ENCODE measurements around the gene FRMD7.
"Not testable (repeated sequence)": the region's sequence is repeated elsewhere in the genome, so short reads cannot be mapped to it uniquely, and the experiment has no call there.

The FRMD7 gene, protein sequence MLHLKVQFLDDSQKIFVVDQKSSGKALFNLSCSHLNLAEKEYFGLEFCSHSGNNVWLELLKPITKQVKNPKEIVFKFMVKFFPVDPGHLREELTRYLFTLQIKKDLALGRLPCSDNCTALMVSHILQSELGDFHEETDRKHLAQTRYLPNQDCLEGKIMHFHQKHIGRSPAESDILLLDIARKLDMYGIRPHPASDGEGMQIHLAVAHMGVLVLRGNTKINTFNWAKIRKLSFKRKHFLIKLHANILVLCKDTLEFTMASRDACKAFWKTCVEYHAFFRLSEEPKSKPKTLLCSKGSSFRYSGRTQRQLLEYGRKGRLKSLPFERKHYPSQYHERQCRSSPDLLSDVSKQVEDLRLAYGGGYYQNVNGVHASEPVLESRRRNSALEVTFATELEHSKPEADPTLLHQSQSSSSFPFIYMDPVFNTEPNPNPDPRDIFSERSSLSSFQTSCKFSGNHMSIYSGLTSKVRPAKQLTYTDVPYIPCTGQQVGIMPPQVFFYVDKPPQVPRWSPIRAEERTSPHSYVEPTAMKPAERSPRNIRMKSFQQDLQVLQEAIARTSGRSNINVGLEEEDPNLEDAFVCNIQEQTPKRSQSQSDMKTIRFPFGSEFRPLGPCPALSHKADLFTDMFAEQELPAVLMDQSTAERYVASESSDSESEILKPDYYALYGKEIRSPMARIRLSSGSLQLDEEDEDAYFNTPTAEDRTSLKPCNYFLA

DNA sequence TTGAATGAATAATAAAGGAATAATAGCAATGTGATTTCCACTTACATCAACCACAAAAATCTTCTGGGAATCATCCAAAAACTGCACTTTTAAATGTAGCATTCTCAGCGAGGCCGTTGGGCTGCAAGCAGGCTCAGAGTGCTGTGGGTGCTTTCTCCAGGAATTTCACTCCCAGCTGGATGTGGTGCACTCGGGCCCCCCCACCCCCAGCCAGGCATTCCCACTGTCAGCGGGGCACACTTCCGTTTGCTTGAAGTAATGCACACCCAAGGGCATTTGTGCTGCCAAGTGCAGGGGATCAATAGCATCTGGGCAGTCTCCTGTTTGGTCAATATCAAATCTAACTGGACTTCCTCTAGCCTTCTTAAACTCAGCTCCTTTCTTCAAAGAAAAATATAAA, at the start of gene FRMD7:
FRMD7 (minus strand) TSS at position 278 of the 400 bp plus-strand sequence; CDS start at position 102, 176 bp downstream.
- H3K4me3 Mint-ChIP-seq = no peak within 1 kb of the TSS
- no peaks in the 10 kb centered on the region for H3K9me3 Mint-ChIP-seq
- DNase-seq (no peak), ATAC-seq (replicated peaks) (no peak)
- no peaks in the 10 kb centered on the region for H3K4me1 Mint-ChIP-seq
- H3K27me3 Mint-ChIP-seq = no peaks in the 10 kb centered on the region
- no peak within 1 kb of the TSS for H3K27ac Mint-ChIP-seq
- no peaks in the 10 kb centered on the region for H3K36me3 Mint-ChIP-seq

DNA sequence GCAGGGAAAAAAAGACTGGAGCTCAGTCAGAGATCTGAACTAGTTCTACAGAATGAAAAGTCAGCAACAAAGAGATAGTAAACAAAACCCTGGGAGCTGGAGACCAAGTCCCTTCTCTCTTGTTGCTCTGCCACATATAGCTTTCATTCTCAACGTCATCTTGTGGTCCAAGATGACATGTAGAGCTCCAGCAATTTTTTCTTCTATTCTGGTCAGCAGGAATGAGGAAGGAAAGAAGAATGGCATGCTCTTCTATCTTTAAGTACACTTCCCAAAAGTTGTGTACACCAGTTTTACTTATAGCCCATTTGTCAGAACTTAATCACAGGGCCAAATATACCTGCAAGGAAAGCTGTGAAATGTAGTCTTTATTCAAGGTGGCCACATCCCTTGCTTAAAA, 45.8 kb upstream of the FRMD7 start:
- no peaks in the 10 kb centered on the region for H3K9me3 Mint-ChIP-seq
- no peak for ATAC-seq (replicated peaks)
- H3K4me1 Mint-ChIP-seq = no peaks in the 10 kb centered on the region
- H3K27ac Mint-ChIP-seq = no peak overlapping the region
- H3K36me3 Mint-ChIP-seq = no peaks in the 10 kb centered on the region
- no peak overlapping the region for H3K4me3 Mint-ChIP-seq
- peaks cover 6 to 7% of the 10 kb centered on the region in 2 donors for H3K27me3 Mint-ChIP-seq
- DNase-seq = no peak

DNA sequence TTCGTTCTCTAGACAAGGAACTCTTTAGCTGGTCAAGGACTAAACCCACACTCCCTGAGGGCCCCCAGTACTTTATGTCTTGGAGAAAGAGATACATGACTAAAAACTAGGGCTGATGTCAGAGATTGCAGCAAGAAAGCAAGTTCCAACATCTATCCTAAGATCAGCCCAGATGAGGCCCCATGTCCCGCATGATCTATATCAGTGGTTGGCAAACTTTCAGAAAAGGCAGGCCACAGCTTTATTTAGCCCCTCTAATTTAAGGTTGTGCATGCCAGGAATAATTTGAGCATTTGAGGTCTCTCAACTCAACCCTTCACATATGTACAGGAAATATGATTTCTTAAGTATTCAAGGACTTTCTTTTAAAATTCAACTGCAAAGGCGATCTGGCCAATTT, 44.1 kb upstream of the FRMD7 start:
- Mint-ChIP-seq H3K27ac (no peak overlapping the region), H3K4me3 (no peak overlapping the region), H3K4me1 (no peaks in the 10 kb centered on the region), H3K36me3 (no peaks in the 10 kb centered on the region), H3K9me3 (no peaks in the 10 kb centered on the region), H3K27me3 (peaks cover 6 to 12% of the 10 kb centered on the region in 2 donors)
- ATAC-seq (replicated peaks) (no peak), DNase-seq (no peak)

DNA sequence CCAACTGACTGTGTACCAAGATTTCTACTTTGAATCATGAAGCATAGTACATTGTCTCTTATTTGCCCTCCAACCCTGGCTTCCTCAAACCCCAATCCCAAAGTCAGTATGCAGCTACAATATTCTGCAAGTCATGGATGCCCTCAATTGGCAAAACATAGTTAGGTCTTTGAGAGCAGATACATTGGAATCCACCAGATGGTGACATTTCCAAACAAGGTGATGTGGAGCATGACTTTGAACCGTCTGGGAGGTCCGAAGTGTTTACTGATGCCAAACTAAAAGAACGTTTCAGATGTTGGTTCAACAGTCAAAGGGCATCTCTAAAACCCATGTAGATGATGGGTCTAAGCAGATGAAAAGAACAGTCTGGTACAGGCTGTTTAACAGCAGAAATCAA, 43.7 kb upstream of the FRMD7 start:
- Mint-ChIP-seq H3K4me3 (no peak overlapping the region), H3K9me3 (no peaks in the 10 kb centered on the region), H3K27me3 (peaks cover 6 to 12% of the 10 kb centered on the region in 2 donors), H3K27ac (no peak overlapping the region), H3K36me3 (no peaks in the 10 kb centered on the region), H3K4me1 (no peaks in the 10 kb centered on the region)
- no peak for DNase-seq
- no peak for ATAC-seq (replicated peaks)

DNA sequence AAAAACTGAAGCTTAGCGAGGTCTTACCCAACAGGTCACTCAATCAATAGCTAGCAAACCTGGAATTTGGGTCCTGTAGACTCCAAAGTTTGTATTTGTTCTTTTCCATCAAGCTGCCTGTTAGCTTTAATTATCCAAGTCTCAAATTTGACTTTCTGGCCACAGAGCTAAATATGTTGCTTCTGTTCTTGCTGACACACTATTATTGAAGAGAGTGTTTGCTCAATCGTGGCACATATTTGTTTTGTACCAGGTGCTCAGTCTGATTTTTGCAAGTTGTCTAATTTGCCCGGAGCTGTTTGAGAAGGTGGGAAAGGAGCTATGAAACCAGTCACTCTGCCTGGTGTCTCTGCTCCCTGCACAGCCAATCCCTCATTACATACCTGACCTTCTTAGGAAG, 41.7 kb upstream of the FRMD7 start:
- no peak for DNase-seq
- Mint-ChIP-seq H3K4me1 (no peaks in the 10 kb centered on the region), H3K27me3 (peaks cover 6 to 12% of the 10 kb centered on the region in 2 donors), H3K4me3 (no peak overlapping the region), H3K9me3 (no peaks in the 10 kb centered on the region), H3K27ac (no peak overlapping the region), H3K36me3 (no peaks in the 10 kb centered on the region)
- ATAC-seq (replicated peaks) = no peak

DNA sequence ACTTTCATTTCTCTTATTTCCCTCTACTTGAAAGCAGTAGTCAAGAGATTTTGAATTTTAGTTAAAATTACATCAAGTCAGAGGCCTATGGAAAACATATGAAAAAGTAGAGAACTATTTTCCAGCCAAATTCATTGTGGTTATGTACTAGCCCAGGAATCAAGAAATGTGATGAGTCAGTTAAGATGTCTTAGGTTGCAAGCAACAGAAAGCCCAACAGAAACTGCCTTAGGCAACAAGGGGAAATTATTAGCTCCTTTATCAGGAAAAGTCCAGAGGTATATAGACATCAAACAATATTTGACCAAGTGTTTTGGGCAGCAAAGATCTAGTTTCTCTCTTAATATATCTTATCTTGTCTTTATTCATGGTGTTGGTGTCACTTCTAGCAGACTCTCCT, 37.8 kb upstream of the FRMD7 start:
- Mint-ChIP-seq H3K27ac (no peak overlapping the region), H3K9me3 (peaks cover 3 to 4% of the 10 kb centered on the region in 2 donors), H3K36me3 (peaks cover 0 to 2% of the 10 kb centered on the region in 2 donors), H3K4me1 (no peaks in the 10 kb centered on the region), H3K4me3 (no peak overlapping the region), H3K27me3 (peaks cover 21 to 23% of the 10 kb centered on the region in 2 donors)
- ATAC-seq (replicated peaks) = no peak
- DNase-seq = no peak

DNA sequence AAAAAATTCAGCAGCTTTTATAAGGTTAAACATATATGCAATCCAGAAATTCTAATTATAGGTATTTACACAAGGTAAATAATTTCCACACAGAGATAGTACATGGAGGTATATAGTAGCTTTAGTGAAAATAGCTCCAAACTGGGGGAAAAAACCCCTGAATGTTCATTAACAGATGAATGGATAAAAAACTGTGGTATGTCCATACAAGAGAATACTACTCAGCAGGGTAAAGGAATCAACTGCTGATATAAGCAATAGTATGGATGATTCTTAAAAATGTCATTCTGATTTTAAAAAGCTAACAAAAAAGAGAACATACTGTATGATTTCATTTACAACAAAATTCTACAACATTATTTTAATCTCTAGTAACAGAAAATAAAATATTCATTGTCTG, 37.2 kb upstream of the FRMD7 start:
- Mint-ChIP-seq H3K4me3 (no peak overlapping the region), H3K9me3 (peaks cover 3 to 4% of the 10 kb centered on the region in 2 donors), H3K27ac (no peak overlapping the region), H3K36me3 (peaks cover 0 to 2% of the 10 kb centered on the region in 2 donors), H3K27me3 (peaks cover 21 to 23% of the 10 kb centered on the region in 2 donors), H3K4me1 (no peaks in the 10 kb centered on the region)
- DNase-seq (no peak), ATAC-seq (replicated peaks) (no peak)

DNA sequence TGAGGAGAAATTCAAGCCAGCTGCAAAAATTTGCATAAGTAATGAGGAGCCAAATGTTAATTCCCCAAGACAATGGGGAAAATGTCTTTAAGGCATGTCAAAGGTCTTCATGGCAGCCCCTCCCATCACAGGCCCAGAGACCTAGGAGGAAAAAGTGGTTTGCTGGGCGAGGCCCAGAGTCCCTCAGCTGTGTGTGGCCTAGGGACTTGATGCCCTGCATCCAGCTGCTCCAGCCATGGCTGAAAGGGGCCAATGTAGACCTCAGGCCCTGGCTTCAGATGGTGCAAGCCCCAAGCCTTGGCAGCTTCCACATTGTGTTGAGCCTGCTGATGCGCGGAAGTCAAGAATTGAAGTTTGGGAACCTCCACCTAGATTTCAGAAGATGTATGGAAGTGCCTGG, 35.3 kb upstream of the FRMD7 start:
- not testable (repeated sequence) for ATAC-seq (replicated peaks)

DNA sequence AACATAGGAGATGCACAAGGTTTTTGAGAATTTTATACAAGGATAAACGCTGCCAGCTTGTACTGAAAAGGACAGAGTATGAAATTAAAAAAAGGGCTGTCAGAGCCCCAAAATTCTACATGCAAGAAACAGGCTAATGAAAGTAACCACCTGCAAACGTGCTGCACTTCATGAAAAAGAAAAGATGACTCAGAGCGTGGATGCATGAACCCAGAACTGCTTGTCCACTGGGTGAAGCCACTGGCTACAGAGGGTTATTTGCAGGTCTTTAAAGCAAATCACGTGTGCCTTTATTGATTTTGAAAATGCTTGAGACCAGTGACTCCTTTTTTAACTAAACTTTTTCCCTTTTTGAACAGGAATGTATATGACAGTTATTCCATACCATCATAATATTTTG, 25.3 kb upstream of the FRMD7 start:
- Mint-ChIP-seq H3K4me1 (no peaks in the 10 kb centered on the region), H3K9me3 (no peaks in the 10 kb centered on the region), H3K27me3 (peaks cover 0 to 4% of the 10 kb centered on the region in 2 donors), H3K4me3 (no peak overlapping the region), H3K36me3 (no peaks in the 10 kb centered on the region), H3K27ac (no peak overlapping the region)
- DNase-seq (no peak), ATAC-seq (replicated peaks) (no peak)

More for the DNA sequence above, 35.3 kb upstream of the FRMD7 start:
- peaks cover 15 to 16% of the 10 kb centered on the region in 2 donors for H3K27me3 Mint-ChIP-seq
- not testable (repeated sequence) for H3K4me3 Mint-ChIP-seq, H3K27ac Mint-ChIP-seq, H3K36me3 Mint-ChIP-seq, DNase-seq, H3K4me1 Mint-ChIP-seq, H3K9me3 Mint-ChIP-seq

DNA sequence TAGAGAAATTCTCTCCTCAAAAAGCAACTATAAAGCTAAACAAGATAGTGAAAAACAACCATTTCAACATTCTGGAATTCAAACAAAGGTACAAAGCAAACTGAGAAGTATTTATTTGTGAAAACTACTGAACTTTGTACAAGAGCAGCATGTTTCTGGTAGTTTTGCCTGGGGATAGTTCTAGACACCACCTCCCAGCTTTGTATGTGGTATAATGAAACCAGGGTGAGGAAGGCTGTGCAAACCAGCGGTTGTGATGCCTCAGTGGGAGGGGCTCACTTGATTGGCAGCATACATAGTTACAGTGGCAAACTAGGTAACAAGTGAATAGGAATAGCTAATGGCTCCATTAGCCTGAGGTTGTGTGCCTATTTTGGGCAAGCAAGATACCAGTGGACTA, 18.6 kb upstream of the FRMD7 start:
- ATAC-seq (replicated peaks) (no peak), DNase-seq (no peak)
- H3K27me3 Mint-ChIP-seq = peaks cover 0 to 23% of the 10 kb centered on the region in 2 donors
- no peak overlapping the region for H3K27ac Mint-ChIP-seq
- H3K4me3 Mint-ChIP-seq = no peak overlapping the region
- H3K9me3 Mint-ChIP-seq = no peaks in the 10 kb centered on the region
- no peaks in the 10 kb centered on the region for H3K36me3 Mint-ChIP-seq
- H3K4me1 Mint-ChIP-seq = no peaks in the 10 kb centered on the region

DNA sequence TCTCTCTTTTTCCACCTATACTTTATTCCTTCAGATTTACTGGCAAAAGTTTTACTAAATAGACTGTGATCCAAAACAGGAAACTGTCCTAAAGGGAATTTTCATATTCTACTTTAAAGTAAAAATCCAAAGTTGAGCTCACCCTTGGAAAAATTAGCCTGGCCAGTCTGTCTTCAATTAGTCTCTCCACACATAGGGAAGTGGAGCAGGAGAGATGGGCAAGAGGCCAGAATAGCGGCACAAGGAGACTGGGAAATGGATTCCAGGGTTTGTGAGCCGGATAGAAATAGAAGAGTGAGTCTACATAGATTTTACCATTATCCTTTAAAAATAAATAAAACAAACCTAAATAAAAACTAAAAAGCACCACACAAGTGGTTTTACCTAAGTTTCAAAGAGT, 16.2 kb upstream of the FRMD7 start:
- H3K36me3 Mint-ChIP-seq = no peaks in the 10 kb centered on the region
- H3K4me1 Mint-ChIP-seq = no peaks in the 10 kb centered on the region
- ATAC-seq (replicated peaks) (no peak), DNase-seq (no peak)
- H3K27me3 Mint-ChIP-seq = peaks cover 0 to 19% of the 10 kb centered on the region in 2 donors
- no peak overlapping the region for H3K27ac Mint-ChIP-seq
- no peak overlapping the region for H3K4me3 Mint-ChIP-seq
- no peaks in the 10 kb centered on the region for H3K9me3 Mint-ChIP-seq

DNA sequence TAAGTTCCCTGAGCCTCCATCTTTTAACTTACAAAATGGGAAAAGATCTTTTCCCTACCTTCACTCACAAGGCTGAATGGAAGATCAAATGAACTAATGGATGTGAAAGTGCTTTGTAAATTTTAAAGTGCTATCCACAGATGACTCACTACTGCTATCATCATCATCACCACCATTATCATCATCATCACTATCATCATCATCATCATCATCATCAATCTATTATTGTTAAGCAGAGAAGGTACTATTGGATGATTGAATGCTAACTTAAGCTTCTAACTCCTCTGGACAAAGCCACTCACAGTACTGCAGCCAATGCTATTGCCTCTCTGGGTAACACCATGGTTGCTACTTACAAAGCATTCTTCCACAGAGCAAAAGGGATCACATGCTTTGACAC, 1.9 kb downstream of the FRMD7 start:
- H3K4me3 Mint-ChIP-seq = no peak overlapping the region
- H3K9me3 Mint-ChIP-seq = no peaks in the 10 kb centered on the region
- no peak overlapping the region for H3K27ac Mint-ChIP-seq
- DNase-seq (no peak), ATAC-seq (replicated peaks) (no peak)
- no peaks in the 10 kb centered on the region for H3K27me3 Mint-ChIP-seq
- no peaks in the 10 kb centered on the region for H3K4me1 Mint-ChIP-seq
- H3K36me3 Mint-ChIP-seq = no peaks in the 10 kb centered on the region

DNA sequence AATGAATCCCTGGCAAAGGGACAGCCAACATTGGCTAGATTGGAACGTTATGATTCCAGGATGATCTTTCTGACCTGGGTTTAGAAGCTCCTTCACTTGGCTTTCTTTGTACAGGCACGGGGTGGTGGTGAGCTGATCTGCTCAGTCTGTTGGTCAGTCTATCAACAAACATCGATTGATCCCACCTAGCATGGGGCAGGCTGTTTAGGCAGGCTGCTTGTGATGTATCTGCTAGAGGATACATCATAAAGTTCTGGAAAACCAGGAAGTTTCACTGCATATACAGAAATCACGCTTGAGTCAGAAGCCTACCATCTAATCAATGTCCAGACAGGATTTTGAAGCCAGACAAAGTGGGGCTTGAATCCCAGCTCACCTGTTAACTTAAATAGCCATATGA, 6.9 kb downstream of the FRMD7 start:
- Mint-ChIP-seq H3K27ac (no peak overlapping the region), H3K4me1 (no peaks in the 10 kb centered on the region), H3K36me3 (no peaks in the 10 kb centered on the region), H3K4me3 (no peak overlapping the region), H3K9me3 (no peaks in the 10 kb centered on the region), H3K27me3 (peaks cover 0 to 14% of the 10 kb centered on the region in 2 donors)
- DNase-seq (no peak), ATAC-seq (replicated peaks) (no peak)

DNA sequence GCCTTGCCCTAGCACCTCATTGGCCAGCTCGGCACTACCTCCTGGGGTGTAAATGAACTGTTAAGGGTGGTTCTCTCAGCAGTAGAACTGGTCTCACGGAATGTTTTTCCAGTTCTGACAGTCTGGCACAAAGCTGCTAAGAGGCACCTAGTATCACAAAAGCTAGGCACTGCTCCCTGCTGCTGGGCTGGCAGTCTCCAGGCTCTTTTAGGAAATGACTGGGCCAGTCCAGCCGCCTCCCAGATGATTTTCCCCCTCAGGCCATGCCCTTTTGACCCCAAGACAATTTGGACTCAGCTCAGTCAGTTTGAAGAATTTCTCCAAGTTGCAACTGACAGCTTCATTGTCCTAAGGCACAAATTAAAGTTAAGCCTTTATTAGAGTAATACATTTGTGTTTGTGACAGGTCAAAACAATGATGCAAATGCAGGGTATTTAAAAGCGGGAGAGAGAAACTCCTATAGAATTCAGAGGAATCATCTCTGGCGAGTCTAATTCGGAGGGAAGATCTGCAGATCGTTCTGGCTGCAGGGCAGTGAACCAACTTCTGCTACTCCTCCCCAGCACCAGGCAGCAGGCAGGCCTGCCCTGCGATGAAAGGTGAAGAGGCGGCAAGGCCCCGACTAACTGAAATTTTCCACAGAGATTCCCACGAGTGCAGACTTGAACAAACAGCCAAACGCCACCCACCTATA, 7.9 kb downstream of the FRMD7 start:
- DNase-seq (no peak), ATAC-seq (replicated peaks) (no peak)
- Mint-ChIP-seq H3K36me3 (no peaks in the 10 kb centered on the region), H3K27me3 (peaks cover 0 to 14% of the 10 kb centered on the region in 2 donors), H3K4me3 (no peak overlapping the region), H3K27ac (no peak overlapping the region), H3K9me3 (no peaks in the 10 kb centered on the region), H3K4me1 (no peaks in the 10 kb centered on the region)
